ENCODE measurements around the gene PHB1. TPM values are rescaled to one million over a fixed set of nuclear protein-coding genes. Genes with fewer than 3 reads are reported as not detected.

PHB1 gene
- total RNA-seq, 1 donor from 2014 or later, result 127 TPM

- ATAC-seq (no peak), DNase-seq (no peak)
- Histone ChIP-seq H3K4me3 (no peak overlapping the region), H3K36me3 (peaks cover 47% of the 10 kb centered on the region), H3K27ac (peak overlapping the region; percentile 77), H3K9me3 (no peaks in the 10 kb centered on the region), H3K4me1 (peaks cover 19% of the 10 kb centered on the region), H3K27me3 (no peaks in the 10 kb centered on the region)
- no peak for TF ChIP-seq CTCF (IDR thresholded peaks at IDR 0.05)
- intact Hi-C loops (cut with DNase I), result no loop called here
Observed at GRCh38 chr17:49402706-49403105, 12.0 kb downstream of the PHB1 start.

GRCh38 chr17:49401971-49402611 is 12.6 kb downstream of the PHB1 start:
- peaks cover 21% of the 10 kb centered on the region for H3K4me1 ChIP-seq
- no peaks in the 10 kb centered on the region for H3K9me3 ChIP-seq
- ATAC-seq, result no peak
- intact Hi-C loops (cut with DNase I), result no loop called here
- no peaks in the 10 kb centered on the region for H3K27me3 ChIP-seq
- no peak for TF ChIP-seq CTCF (IDR thresholded peaks at IDR 0.05)
- H3K27ac ChIP-seq, result peak overlapping the region; percentile 77
- H3K36me3 ChIP-seq, result peaks cover 41% of the 10 kb centered on the region
- H3K4me3 ChIP-seq, result no peak overlapping the region
- DNase-seq, result no peak

- no peaks in the 10 kb centered on the region for H3K27me3 ChIP-seq
- H3K4me1 ChIP-seq, result peaks cover 24% of the 10 kb centered on the region
- peaks cover 20% of the 10 kb centered on the region for H3K36me3 ChIP-seq
- DNase-seq (no peak), ATAC-seq (peak; percentile 5)
- no peak overlapping the region for H3K27ac ChIP-seq
- no peak for TF ChIP-seq CTCF (IDR thresholded peaks at IDR 0.05)
- no peaks in the 10 kb centered on the region for H3K9me3 ChIP-seq
- intact Hi-C loops (cut with DNase I), result no loop called here
- H3K4me3 ChIP-seq, result no peak overlapping the region
Observed at GRCh38 chr17:49399995-49400394, 14.7 kb downstream of the PHB1 start.

- intact Hi-C loops (cut with DNase I), result no loop called here
- Histone ChIP-seq H3K27ac (no peak overlapping the region), H3K36me3 (no peaks in the 10 kb centered on the region), H3K4me3 (no peak overlapping the region), H3K9me3 (no peaks in the 10 kb centered on the region), H3K4me1 (peaks cover 24% of the 10 kb centered on the region), H3K27me3 (no peaks in the 10 kb centered on the region)
- ATAC-seq, result no peak
- TF ChIP-seq CTCF (IDR thresholded peaks at IDR 0.05), result no peak
- DNase-seq, result no peak
Observed at GRCh38 chr17:49397586-49397985, 17.1 kb downstream of the PHB1 start.

GRCh38 chr17:49393491-49394255 is 21.0 kb downstream of the PHB1 start:
- H3K9me3 ChIP-seq, result no peaks in the 10 kb centered on the region
- no peak for TF ChIP-seq CTCF (IDR thresholded peaks at IDR 0.05)
- H3K4me3 ChIP-seq, result no peak overlapping the region
- peaks cover 32% of the 10 kb centered on the region for H3K4me1 ChIP-seq
- ATAC-seq (no peak), DNase-seq (no peak)
- no peaks in the 10 kb centered on the region for H3K27me3 ChIP-seq
- no peak overlapping the region for H3K27ac ChIP-seq
- intact Hi-C loops (cut with DNase I), result loop anchor here (2.0 kb wide), 1 partner anchor 77 kb away; no protein-coding TSS in a partner anchor
- H3K36me3 ChIP-seq, result no peaks in the 10 kb centered on the region
